ENCODE results near the gene LOXHD1.

LOXHD1 gene

GRCh38 chr18:46679846-46680598 is 23.0 kb upstream of the LOXHD1 start:
- Mint-ChIP-seq H3K4me1 (ENCODE audit: low read depth) (no peaks in the 10 kb centered on the region), H3K4me3 (no peak overlapping the region), H3K27ac (no peak overlapping the region), H3K9me3 (no peaks in the 10 kb centered on the region), H3K36me3 (ENCODE audit: low read depth) (no peaks in the 10 kb centered on the region), H3K27me3 (ENCODE audit: low read depth) (peaks cover under 1% of the 10 kb centered on the region)

DNA sequence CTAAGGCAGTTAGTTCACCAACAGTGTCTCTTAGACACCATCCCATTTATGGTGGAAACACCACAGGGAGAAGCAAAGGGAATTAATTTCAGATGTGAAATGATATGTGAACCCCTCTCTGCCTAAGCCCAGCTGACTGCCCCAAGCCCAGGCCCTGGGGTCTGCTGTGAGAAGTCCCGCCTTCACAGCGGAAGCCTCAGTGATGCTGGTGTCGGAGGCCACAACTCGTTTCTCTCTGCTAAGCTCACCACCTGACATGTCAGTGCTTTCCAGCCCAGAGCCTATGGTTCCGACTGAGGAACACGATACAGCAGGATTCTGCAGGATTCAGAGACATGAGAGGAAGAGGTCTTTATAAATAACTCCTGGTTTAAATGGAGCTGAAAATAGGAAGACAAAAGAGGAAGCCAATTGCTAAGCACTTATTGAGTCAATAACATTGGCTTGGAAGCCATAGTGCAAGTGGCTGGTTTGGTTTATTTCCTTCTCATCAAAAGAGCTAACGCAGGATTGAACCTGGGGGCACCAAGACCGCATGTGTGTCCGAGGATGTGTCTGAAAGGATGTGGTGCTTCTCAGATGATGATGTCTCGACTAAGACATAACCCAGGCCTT is 21.9 kb upstream of the LOXHD1 start:
- H3K9me3 Mint-ChIP-seq, result no peaks in the 10 kb centered on the region
- no peak overlapping the region for H3K4me3 Mint-ChIP-seq
- H3K4me1 Mint-ChIP-seq (ENCODE audit: low read depth), result no peaks in the 10 kb centered on the region
- peaks cover 11% of the 10 kb centered on the region for H3K27me3 Mint-ChIP-seq (ENCODE audit: low read depth)
- no peak overlapping the region for H3K27ac Mint-ChIP-seq
- no peaks in the 10 kb centered on the region for H3K36me3 Mint-ChIP-seq (ENCODE audit: low read depth)

DNA sequence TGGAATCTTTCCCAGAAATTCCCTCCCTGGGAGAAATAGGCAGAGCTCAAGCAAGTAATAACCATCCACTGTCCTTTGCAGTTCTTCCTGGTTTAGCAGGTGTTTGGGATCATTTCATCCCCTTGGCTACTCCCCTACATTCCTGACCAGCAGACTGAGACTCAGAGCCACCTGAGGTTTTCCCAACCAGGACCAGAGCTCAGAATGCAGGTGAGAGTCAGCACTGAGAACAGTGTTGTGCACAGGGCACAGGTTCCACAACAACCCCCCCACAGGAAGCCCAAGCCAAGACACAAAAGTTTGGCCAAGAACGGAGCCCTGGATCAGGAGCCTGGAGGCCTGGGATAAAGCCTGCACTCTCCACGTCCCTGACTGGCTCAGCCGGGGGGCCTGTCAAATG is 21.0 kb upstream of the LOXHD1 start:
- no peaks in the 10 kb centered on the region for H3K36me3 Mint-ChIP-seq (ENCODE audit: low read depth)
- H3K4me1 Mint-ChIP-seq (ENCODE audit: low read depth), result no peaks in the 10 kb centered on the region
- no peaks in the 10 kb centered on the region for H3K9me3 Mint-ChIP-seq
- no peak overlapping the region for H3K4me3 Mint-ChIP-seq
- no peak overlapping the region for H3K27ac Mint-ChIP-seq
- H3K27me3 Mint-ChIP-seq (ENCODE audit: low read depth), result peaks cover 12% of the 10 kb centered on the region

DNA sequence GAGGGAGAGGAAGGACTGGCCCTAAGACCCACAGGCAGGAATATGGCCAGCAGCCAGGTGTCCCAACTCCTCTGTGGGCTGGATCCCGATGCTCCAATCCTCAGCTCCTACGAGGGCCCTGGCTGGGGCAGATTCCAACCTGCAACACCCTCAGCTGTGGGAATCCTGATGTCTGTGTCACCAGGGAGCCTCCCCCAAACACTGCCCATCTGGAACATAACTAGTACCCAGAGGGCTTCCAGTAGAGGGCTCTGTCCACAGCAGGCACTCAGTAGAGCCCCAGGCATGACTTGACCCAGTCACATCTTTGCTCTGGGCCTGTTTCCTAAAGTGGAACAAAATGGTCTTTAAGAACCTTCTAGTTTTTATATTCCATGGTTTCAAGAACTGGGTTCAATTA is 20.6 kb upstream of the LOXHD1 start:
- Mint-ChIP-seq H3K9me3 (no peaks in the 10 kb centered on the region), H3K4me1 (ENCODE audit: low read depth) (no peaks in the 10 kb centered on the region), H3K27ac (no peak overlapping the region), H3K27me3 (ENCODE audit: low read depth) (peaks cover 12% of the 10 kb centered on the region), H3K4me3 (no peak overlapping the region), H3K36me3 (ENCODE audit: low read depth) (no peaks in the 10 kb centered on the region)

DNA sequence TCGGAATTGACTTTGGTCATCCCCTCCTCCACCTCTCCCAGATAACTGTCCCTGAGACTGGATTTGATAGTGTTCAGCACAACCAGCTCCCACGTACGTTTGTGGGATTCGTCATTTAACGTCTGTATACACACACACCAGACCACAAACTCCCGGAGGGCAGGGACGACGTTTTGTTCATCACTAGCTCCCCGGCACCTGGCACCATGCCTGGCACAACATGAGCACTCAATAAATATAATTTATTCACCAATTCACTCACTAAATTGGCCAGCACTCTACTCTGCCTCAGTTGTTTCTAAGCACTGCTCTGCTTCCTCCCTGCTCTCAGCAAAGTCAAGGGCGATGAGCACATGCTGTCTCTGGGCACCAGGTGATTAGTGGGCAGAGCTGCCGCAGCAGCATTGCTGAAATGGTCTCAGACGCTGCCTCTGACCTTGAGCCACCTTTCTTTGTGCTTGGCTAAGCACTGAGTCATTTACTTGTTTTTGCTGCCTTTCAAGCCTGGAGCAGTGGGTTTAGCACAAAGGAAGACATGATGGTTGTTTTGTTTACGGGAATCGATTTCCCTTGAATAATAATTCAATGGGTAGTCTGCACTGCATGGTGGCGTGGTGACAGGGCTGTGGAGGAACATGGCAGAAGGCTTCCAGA is 19.3 kb upstream of the LOXHD1 start:
- Mint-ChIP-seq H3K36me3 (ENCODE audit: low read depth) (no peaks in the 10 kb centered on the region), H3K27ac (no peak overlapping the region), H3K27me3 (ENCODE audit: low read depth) (peaks cover 12% of the 10 kb centered on the region), H3K9me3 (no peaks in the 10 kb centered on the region), H3K4me3 (no peak overlapping the region), H3K4me1 (ENCODE audit: low read depth) (peaks cover 4% of the 10 kb centered on the region)

GRCh38 chr18:46675112-46675511 is 18.1 kb upstream of the LOXHD1 start:
- H3K36me3 Mint-ChIP-seq (ENCODE audit: low read depth), result no peaks in the 10 kb centered on the region
- H3K27ac Mint-ChIP-seq, result no peak overlapping the region
- H3K9me3 Mint-ChIP-seq, result no peaks in the 10 kb centered on the region
- peaks cover 12% of the 10 kb centered on the region for H3K27me3 Mint-ChIP-seq (ENCODE audit: low read depth)
- peaks cover 4% of the 10 kb centered on the region for H3K4me1 Mint-ChIP-seq (ENCODE audit: low read depth)
- no peak overlapping the region for H3K4me3 Mint-ChIP-seq

GRCh38 chr18:46672062-46672970 is 15.3 kb upstream of the LOXHD1 start:
- Mint-ChIP-seq H3K9me3 (no peaks in the 10 kb centered on the region), H3K4me3 (no peak overlapping the region), H3K27ac (no peak overlapping the region), H3K36me3 (ENCODE audit: low read depth) (no peaks in the 10 kb centered on the region), H3K27me3 (ENCODE audit: low read depth) (peaks cover 14% of the 10 kb centered on the region), H3K4me1 (ENCODE audit: low read depth) (peaks cover 4% of the 10 kb centered on the region)

DNA sequence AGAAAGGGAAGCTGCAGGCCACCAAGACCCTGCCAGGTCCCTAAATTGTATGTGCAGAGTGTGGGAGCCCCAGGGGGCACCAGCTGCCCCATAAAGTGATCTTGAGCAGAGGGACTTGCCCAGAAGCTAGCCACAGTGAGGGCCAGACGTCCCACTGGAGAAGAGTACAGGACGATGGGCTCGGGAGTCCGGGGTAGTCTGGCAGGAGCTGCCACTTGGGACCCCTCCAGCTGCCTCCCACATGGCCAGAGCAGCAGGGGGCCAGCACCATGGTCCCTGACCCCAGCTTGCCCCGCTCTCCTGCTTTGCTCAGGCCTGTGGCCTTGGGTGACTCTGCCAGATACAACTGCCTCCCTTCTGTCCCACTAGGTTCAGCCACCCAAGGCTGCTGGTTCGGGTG is 11.7 kb upstream of the LOXHD1 start:
- no peak overlapping the region for H3K27ac Mint-ChIP-seq
- no peaks in the 10 kb centered on the region for H3K9me3 Mint-ChIP-seq
- no peaks in the 10 kb centered on the region for H3K36me3 Mint-ChIP-seq (ENCODE audit: low read depth)
- no peak overlapping the region for H3K4me3 Mint-ChIP-seq
- peaks cover 3% of the 10 kb centered on the region for H3K27me3 Mint-ChIP-seq (ENCODE audit: low read depth)
- peaks cover 4% of the 10 kb centered on the region for H3K4me1 Mint-ChIP-seq (ENCODE audit: low read depth)

- H3K4me1 Mint-ChIP-seq (ENCODE audit: low read depth), result peaks cover 4% of the 10 kb centered on the region
- H3K27me3 Mint-ChIP-seq (ENCODE audit: low read depth), result peaks cover 3% of the 10 kb centered on the region
- no peaks in the 10 kb centered on the region for H3K9me3 Mint-ChIP-seq
- no peaks in the 10 kb centered on the region for H3K36me3 Mint-ChIP-seq (ENCODE audit: low read depth)
- no peak overlapping the region for H3K27ac Mint-ChIP-seq
- no peak overlapping the region for H3K4me3 Mint-ChIP-seq
Observed at GRCh38 chr18:46668135-46668534, 11.1 kb upstream of the LOXHD1 start.

- no peaks in the 10 kb centered on the region for H3K4me1 Mint-ChIP-seq (ENCODE audit: low read depth)
- H3K4me3 Mint-ChIP-seq, result no peak overlapping the region
- H3K9me3 Mint-ChIP-seq, result no peaks in the 10 kb centered on the region
- no peaks in the 10 kb centered on the region for H3K27me3 Mint-ChIP-seq (ENCODE audit: low read depth)
- no peak overlapping the region for H3K27ac Mint-ChIP-seq
- H3K36me3 Mint-ChIP-seq (ENCODE audit: low read depth), result no peaks in the 10 kb centered on the region
Observed at GRCh38 chr18:46663539-46663938, 6.5 kb upstream of the LOXHD1 start.

DNA sequence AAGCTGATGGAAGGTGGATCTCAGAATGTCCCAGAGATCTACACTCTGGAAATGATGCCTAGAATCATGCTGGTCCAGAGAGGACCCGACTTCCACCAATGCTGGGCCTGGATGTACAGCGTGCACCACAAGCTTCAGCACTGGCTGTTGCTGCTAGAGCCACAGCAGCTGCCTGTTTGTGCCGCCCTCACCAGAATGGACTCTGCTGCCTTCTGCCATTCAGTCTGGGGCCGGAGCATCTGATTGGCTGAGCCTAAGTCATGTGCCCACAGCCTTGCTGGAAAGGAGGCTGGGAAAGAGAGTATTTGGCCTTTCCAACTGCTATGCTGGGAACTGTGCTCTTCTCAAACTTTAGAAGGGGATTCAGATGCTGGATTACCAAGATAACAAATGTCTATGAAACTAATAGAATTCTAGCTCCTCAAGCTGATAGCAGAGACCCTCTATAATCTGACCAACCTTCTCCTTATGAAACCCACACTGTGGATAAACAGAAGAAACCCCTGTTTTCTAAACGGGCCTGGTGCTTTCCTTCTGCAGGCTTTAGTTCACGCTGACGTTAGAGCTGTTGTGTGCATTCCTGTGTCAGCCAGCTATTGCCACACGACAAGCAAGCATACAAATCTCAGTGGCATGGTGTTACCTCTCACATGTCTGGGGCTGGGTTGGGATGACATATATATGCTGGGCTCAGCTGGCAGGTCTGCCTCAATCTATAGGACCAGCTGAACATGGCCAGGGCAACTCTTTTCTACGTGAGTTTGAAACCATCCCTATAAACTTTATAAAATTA is 4.1 kb upstream of the LOXHD1 start:
- H3K4me1 Mint-ChIP-seq (ENCODE audit: low read depth), result no peaks in the 10 kb centered on the region
- H3K9me3 Mint-ChIP-seq, result no peaks in the 10 kb centered on the region
- no peak overlapping the region for H3K4me3 Mint-ChIP-seq
- no peak overlapping the region for H3K27ac Mint-ChIP-seq
- H3K36me3 Mint-ChIP-seq (ENCODE audit: low read depth), result no peaks in the 10 kb centered on the region
- no peaks in the 10 kb centered on the region for H3K27me3 Mint-ChIP-seq (ENCODE audit: low read depth)

GRCh38 chr18:46659484-46659883 is 2.5 kb upstream of the LOXHD1 start:
- no peaks in the 10 kb centered on the region for H3K27me3 Mint-ChIP-seq (ENCODE audit: low read depth)
- H3K36me3 Mint-ChIP-seq (ENCODE audit: low read depth), result no peaks in the 10 kb centered on the region
- no peaks in the 10 kb centered on the region for H3K4me1 Mint-ChIP-seq (ENCODE audit: low read depth)
- no peaks in the 10 kb centered on the region for H3K9me3 Mint-ChIP-seq
- no peak overlapping the region for H3K27ac Mint-ChIP-seq
- no peak overlapping the region for H3K4me3 Mint-ChIP-seq

- Mint-ChIP-seq H3K27me3 (ENCODE audit: low read depth) (peaks cover 12% of the 10 kb centered on the region), H3K36me3 (ENCODE audit: low read depth) (no peaks in the 10 kb centered on the region), H3K4me1 (ENCODE audit: low read depth) (no peaks in the 10 kb centered on the region), H3K9me3 (no peaks in the 10 kb centered on the region), H3K27ac (no peak overlapping the region), H3K4me3 (no peak overlapping the region)
Observed at GRCh38 chr18:46656326-46657114, 500 bp downstream of the LOXHD1 start.

Measured in T-helper 1 cell treated with Interleukin-12 subunit alpha and Interleukin-12 subunit beta and Interleukin-4 antibody, amounts not matched to agents 30 μg/mL and 1 μg/mL, for 36 hours (primary cell).